GM12878 (cell line): Measurements from ENCODE around the gene KCNQ1. TPM values are rescaled to one million over a fixed set of nuclear protein-coding genes. Genes with fewer than 3 reads are reported as not detected.
A peak's percentile ranks its signal among the peaks of the same experiment; 100 is the strongest.

Experiments
- ATAC-seq: fragments of 200-7000 bp; cut with Tn5 transposase; 3 replicates; pipeline ENCODE4 v1.9.1; 2020; ENCODE audit warnings: mild to moderate bottlenecking, moderate library complexity
- BruUV-seq: library from RNA; stranded (reverse); fragments of 400-500 nt; replicated peaks from 2 replicates; lab custom pipeline; 2021; lab: Mats Ljungman, UMichigan
- CTCF ChIA-PET: fragments of 300-600 bp; sonication (Branson Sonifier 250); formaldehyde crosslinking; extraction: SDS; loops from one replicate; lab custom pipeline; 2021; ENCODE audit warnings: inconsistent platforms; lab: Yijun Ruan, JAX
- POLR2A ChIA-PET: fragments of 350-600 bp; formaldehyde crosslinking; extraction: SDS; loops from one replicate; lab custom pipeline; 2021; ENCODE audit warnings: inconsistent platforms; lab: Charles Lee
- RAD21 ChIA-PET: fragments of 300-600 bp; sonication (Branson Sonifier 250); formaldehyde crosslinking; loops from one replicate; lab custom pipeline; 2023; ENCODE audit warnings: antibody characterized with exemption; ENCODE audit not compliant: unreplicated experiment; lab: Charles Lee
- SMC1A ChIA-PET: fragments of 300-600 bp; sonication (Branson Sonifier 250); formaldehyde crosslinking; loops from one replicate; lab custom pipeline; 2023; ENCODE audit not compliant: unreplicated experiment, uncharacterized antibody; lab: Charles Lee
- DNase-seq: peaks from one replicate; pipeline ENCODE4 v3.0.0-alpha.2; 2011; ENCODE audit warnings: low read depth, low spot score
- FAIRE-seq: peaks from 3 replicates; lab custom pipeline; 2011; peaks lifted over from hg19 to GRCh38; lab: Jason Lieb, UNC
- H2AFZ ChIP-seq: 2 replicates; pipeline ENCODE4 v1.6.0; 2011; ENCODE audit warnings: low read depth, low read length, control low read depth; ENCODE audit not compliant: control insufficient read depth
- H3K27ac ChIP-seq: 2 replicates; pipeline ENCODE4 v1.5.1; 2011; ENCODE audit warnings: control low read depth; ENCODE audit not compliant: control insufficient read depth, insufficient read depth
- H3K27me3 ChIP-seq, 2 experiments: replicated peaks in 1 of 2; 2 replicates each; pipeline versions ENCODE4 v1.6.0 to v1.6.1; 2011; ENCODE audit warnings: low read length in 1 of 2; ENCODE audit not compliant: control insufficient read depth in 2 of 2, insufficient read depth in 2 of 2
- H3K36me3 ChIP-seq, 2 experiments: 2 replicates each; pipeline ENCODE4 v1.5.1; 2011; ENCODE audit warnings: low read length in 1 of 2; ENCODE audit not compliant: control insufficient read depth in 2 of 2, insufficient read depth in 2 of 2
- H3K4me1 ChIP-seq: 2 replicates; pipeline ENCODE4 v1.6.1; 2011; ENCODE audit warnings: mild to moderate bottlenecking, low read length, moderate library complexity, mixed read lengths; ENCODE audit not compliant: control insufficient read depth, insufficient read depth
- H3K4me2 ChIP-seq: 2 replicates; pipeline ENCODE4 v1.6.0; 2011; ENCODE audit warnings: control low read depth; ENCODE audit not compliant: control insufficient read depth, insufficient read depth
- H3K4me3 ChIP-seq: fragments of 200-600 bp; sonication (generic); 2 replicates; pipeline ENCODE4 v1.5.1; 2016
- H3K79me2 ChIP-seq: 2 replicates; pipeline ENCODE4 v1.6.0; 2011; ENCODE audit warnings: low read length; ENCODE audit not compliant: control insufficient read depth, insufficient read depth
- H3K9ac ChIP-seq: 2 replicates; pipeline ENCODE4 v1.8.0; 2011; ENCODE audit warnings: low read length, control low read depth, mixed read lengths; ENCODE audit not compliant: control insufficient read depth, insufficient read depth
- H3K9me3 ChIP-seq: replicated peaks from 3 replicates; pipeline ENCODE4 v1.5.1; 2011; ENCODE audit warnings: mild to moderate bottlenecking, low read length; ENCODE audit not compliant: control insufficient read depth, insufficient read depth
- H4K20me1 ChIP-seq: 2 replicates; pipeline ENCODE4 v1.6.0; 2011; ENCODE audit not compliant: control insufficient read depth, insufficient read depth
- CHD4 ChIP-seq: fragments of 200-600 bp; sonication (generic); IDR thresholded peaks from 2 replicates; pipeline ENCODE4 v1.6.1; 2016; ENCODE audit warnings: mild to moderate bottlenecking
- HDGF ChIP-seq: fragments of 450-650 bp; IDR thresholded peaks from 2 replicates; pipeline ENCODE4 v1.6.1; 2016; ENCODE audit warnings: antibody characterized with exemption
- NFIC ChIP-seq: IDR thresholded peaks from 2 replicates; pipeline ENCODE4 v1.6.1; 2012; ENCODE audit warnings: low read depth, mild to moderate bottlenecking, inconsistent platforms, low read length, moderate library complexity
- SPI1 ChIP-seq: IDR thresholded peaks from 2 replicates; pipeline ENCODE4 v1.6.1; 2011; ENCODE audit warnings: low read depth, mild to moderate bottlenecking, low read length, moderate library complexity, borderline replicate concordance; ENCODE audit not compliant: insufficient read depth
- WGBS: methylation state at CpG from one replicate; pipeline ENCODE4 v1.1.6; 2016; ENCODE audit warnings: low lambda C conversion rate; ENCODE audit not compliant: insufficient replicate concordance, insufficient coverage; ENCODE audit errors: missing lambda C conversion rate; 5-methylcytosine and 5-hydroxymethylcytosine counted together
- in situ Hi-C: fragments of 300-500 bp; cut with MboI; formaldehyde crosslinking; loops from 9 replicates; pipeline ENCODE4 v1.14.3; 2018; ENCODE audit warnings: mixed read lengths
- intact Hi-C: fragments of 100-400 bp; cut with micrococcal nuclease; formaldehyde crosslinking; loops from one replicate; pipeline ENCODE4 v1.14.2; 2022; ENCODE audit not compliant: unreplicated experiment
- polyA plus RNA-seq, 11 experiments: library from polyadenylated mRNA; depleted of rRNA in 4 of 11; unstranded in 6 of 11; stranded (reverse) in 5 of 11; fragments of >200 nt; fragmentation: Nextera tagmentation in 4 of 11; fragmentation: Illumina TruSeq in 1 of 11; extraction: Ambion mirVana in 4 of 11; extraction: Trizol in 1 of 11; gene quantifications; 1 replicate in 1 of 11; 2 replicates in 10 of 11; pipeline versions ENCODE4 v1.2.1 to v1.2.3, GENCODE V29; 2011 to 2016; ENCODE audit warnings: inconsistent platforms in 2 of 11, missing spikeins in 2 of 11, low read depth in 1 of 11
- total RNA-seq, 4 experiments: library from RNA; depleted of rRNA in 3 of 4; stranded (reverse); fragments of >200 nt in 3 of 4; fragmentation: Illumina TruSeq in 1 of 4; extraction: Trizol in 1 of 4; gene quantifications; 2 replicates each; pipeline versions ENCODE4 v1.2.1 to v1.2.3, GENCODE V29; 2013 to 2021
- TF ChIP-seq, protein P1 (sequence below): IDR thresholded peaks from 2 replicates; pipeline ENCODE4 v1.6.1; 2012; ENCODE audit warnings: low read length, inconsistent platforms
- TF ChIP-seq, protein P2 (sequence below): IDR thresholded peaks from 2 replicates; pipeline ENCODE4 v1.6.1; 2011; ENCODE audit warnings: low read depth, mild to moderate bottlenecking, low read length, moderate library complexity, borderline replicate concordance; ENCODE audit errors: extremely low read depth
- TF ChIP-seq, protein P3 (sequence below): fragments of 450-650 bp; IDR thresholded peaks from 2 replicates; pipeline ENCODE4 v1.6.1; 2017; ENCODE audit warnings: mild to moderate bottlenecking, moderate library complexity

KCNQ1 gene
- total and polyA plus RNA-seq, 10 of the 15 experiments (the other 5 are each of a cell fraction or from before 2014, with no cell fraction given) = 0.03 to 0.15 (median 0.12) TPM; not detected in 7

DNA sequence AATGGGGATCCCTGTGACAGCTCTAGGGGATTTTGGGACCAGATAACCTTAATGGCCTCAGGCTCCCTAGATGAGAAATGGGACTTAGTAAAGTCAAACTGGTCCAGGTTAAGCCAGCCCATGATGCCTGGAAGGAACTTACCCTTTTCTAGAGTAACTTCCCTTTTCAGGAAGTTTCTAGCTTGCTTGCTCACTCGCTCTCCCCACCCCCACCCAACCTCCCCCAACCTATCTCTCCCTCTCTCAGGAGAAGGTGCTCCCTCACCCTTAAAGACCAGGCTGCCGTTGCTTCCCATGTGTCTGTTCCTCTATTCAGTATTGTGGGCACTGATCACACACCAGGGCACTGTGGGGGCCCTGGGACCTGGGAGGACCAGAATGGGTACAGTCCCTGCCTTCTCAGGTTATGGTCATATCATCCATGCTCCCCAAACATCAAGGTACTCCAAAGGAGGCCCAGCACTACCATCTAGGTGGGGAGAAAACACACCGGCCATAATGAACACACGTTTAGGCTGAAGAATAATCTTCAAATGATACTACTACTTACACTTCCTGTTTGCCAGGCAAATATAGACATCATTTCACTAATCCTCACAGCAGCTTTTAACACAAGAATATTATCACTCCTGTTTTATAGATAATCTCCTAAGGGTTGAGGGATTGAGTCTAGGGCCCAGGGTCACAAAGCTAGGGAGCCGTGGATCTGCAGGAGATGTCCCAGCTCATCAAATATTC, 236.8 kb downstream of the KCNQ1 start:
- no peaks in the 10 kb centered on the region for H3K9me3 ChIP-seq
- RAD21 ChIA-PET = interaction anchor here (1.0 kb wide), 1 partner anchor 150 kb away, joined by 3 read pairs; no protein-coding TSS in a partner anchor
- H3K4me3 ChIP-seq = no peak overlapping the region
- H3K27ac ChIP-seq = peak overlapping the region; percentile 28
- peak overlapping the region; percentile 37 for H2AFZ ChIP-seq
- ATAC-seq (no peak), FAIRE-seq (no peak), DNase-seq (no peak)
- POLR2A ChIA-PET = no interaction called here
- H3K9ac ChIP-seq = no peak overlapping the region
- peaks cover 7% of the 10 kb centered on the region for H3K4me1 ChIP-seq
- TF ChIP-seq, protein P1, sequence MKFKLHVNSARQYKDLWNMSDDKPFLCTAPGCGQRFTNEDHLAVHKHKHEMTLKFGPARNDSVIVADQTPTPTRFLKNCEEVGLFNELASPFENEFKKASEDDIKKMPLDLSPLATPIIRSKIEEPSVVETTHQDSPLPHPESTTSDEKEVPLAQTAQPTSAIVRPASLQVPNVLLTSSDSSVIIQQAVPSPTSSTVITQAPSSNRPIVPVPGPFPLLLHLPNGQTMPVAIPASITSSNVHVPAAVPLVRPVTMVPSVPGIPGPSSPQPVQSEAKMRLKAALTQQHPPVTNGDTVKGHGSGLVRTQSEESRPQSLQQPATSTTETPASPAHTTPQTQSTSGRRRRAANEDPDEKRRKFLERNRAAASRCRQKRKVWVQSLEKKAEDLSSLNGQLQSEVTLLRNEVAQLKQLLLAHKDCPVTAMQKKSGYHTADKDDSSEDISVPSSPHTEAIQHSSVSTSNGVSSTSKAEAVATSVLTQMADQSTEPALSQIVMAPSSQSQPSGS = no peak
- TF ChIP-seq NFIC (no peak), SPI1 (peak; percentile 27; the same call in 1 of the 2 replicates), CHD4 (no peak), HDGF (no peak)
- TF ChIP-seq, protein P2, sequence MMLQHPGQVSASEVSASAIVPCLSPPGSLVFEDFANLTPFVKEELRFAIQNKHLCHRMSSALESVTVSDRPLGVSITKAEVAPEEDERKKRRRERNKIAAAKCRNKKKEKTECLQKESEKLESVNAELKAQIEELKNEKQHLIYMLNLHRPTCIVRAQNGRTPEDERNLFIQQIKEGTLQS = no peak
- TF ChIP-seq, protein P3, sequence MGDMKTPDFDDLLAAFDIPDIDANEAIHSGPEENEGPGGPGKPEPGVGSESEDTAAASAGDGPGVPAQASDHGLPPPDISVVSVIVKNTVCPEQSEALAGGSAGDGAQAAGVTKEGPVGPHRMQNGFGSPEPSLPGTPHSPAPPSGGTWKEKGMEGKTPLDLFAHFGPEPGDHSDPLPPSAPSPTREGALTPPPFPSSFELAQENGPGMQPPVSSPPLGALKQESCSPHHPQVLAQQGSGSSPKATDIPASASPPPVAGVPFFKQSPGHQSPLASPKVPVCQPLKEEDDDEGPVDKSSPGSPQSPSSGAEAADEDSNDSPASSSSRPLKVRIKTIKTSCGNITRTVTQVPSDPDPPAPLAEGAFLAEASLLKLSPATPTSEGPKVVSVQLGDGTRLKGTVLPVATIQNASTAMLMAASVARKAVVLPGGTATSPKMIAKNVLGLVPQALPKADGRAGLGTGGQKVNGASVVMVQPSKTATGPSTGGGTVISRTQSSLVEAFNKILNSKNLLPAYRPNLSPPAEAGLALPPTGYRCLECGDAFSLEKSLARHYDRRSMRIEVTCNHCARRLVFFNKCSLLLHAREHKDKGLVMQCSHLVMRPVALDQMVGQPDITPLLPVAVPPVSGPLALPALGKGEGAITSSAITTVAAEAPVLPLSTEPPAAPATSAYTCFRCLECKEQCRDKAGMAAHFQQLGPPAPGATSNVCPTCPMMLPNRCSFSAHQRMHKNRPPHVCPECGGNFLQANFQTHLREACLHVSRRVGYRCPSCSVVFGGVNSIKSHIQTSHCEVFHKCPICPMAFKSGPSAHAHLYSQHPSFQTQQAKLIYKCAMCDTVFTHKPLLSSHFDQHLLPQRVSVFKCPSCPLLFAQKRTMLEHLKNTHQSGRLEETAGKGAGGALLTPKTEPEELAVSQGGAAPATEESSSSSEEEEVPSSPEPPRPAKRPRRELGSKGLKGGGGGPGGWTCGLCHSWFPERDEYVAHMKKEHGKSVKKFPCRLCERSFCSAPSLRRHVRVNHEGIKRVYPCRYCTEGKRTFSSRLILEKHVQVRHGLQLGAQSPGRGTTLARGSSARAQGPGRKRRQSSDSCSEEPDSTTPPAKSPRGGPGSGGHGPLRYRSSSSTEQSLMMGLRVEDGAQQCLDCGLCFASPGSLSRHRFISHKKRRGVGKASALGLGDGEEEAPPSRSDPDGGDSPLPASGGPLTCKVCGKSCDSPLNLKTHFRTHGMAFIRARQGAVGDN = no peak
- TF ChIP-seq, all 136 proteins: peak for 1
- BruUV-seq = no TSS peak
- 30% methylated on average over 4 of the region's 5 CpGs for WGBS
- Histone ChIP-seq H3K36me3 (0 out of 4 replicates have a peak, but pooled peaks cover 0 to 3% of the 10 kb centered on the region in 2 experiments), H4K20me1 (no peaks in the 10 kb centered on the region), H3K4me2 (peak overlapping the region; percentile 38), H3K79me2 (no peaks in the 10 kb centered on the region; the same call in none of the 2 replicates), H3K27me3 (no peaks in the 10 kb centered on the region)
- in situ Hi-C loops (no loop called here), intact Hi-C loops (no loop called here)
- SMC1A ChIA-PET = interaction anchor here (1.9 kb wide), 1 partner anchor 10 kb away, joined by 7 read pairs; no protein-coding TSS in a partner anchor
- CTCF ChIA-PET = interaction anchor here (1.2 kb wide), 1 partner anchor 207 kb away, joined by 3 read pairs; no protein-coding TSS in a partner anchor
